Astrocyte (in vitro differentiated cells and primary cell): Measurements from ENCODE around the gene HBA1. TPM values are rescaled to one million over a fixed set of nuclear protein-coding genes. Genes with fewer than 3 reads are reported as not detected.

Source experiments
- DNase-seq: peaks from one replicate; pipeline ENCODE4 v3.0.0-alpha.2; 2010; ENCODE audit warnings: low read depth
- FAIRE-seq: peaks from 2 replicates; lab custom pipeline; 2011; peaks lifted over from hg19 to GRCh38; lab: Jason Lieb, UNC
- H2AFZ ChIP-seq: 2 replicates; pipeline ENCODE4 v1.6.0; 2012; ENCODE audit warnings: low read depth, low read length, inconsistent platforms
- H3K27ac ChIP-seq: 2 replicates; pipeline ENCODE4 v1.5.1; 2011; ENCODE audit warnings: low read depth, low read length, inconsistent platforms
- H3K27me3 ChIP-seq: 2 replicates; pipeline ENCODE4 v1.6.0; 2011; ENCODE audit warnings: low read length, inconsistent platforms; ENCODE audit not compliant: insufficient read depth
- H3K36me3 ChIP-seq: 2 replicates; pipeline ENCODE4 v1.5.1; 2011; ENCODE audit warnings: low read length, inconsistent platforms; ENCODE audit not compliant: insufficient read depth
- H3K4me1 ChIP-seq: 2 replicates; pipeline ENCODE4 v1.5.1; 2011; ENCODE audit warnings: low read length, inconsistent platforms; ENCODE audit not compliant: insufficient read depth
- H3K4me2 ChIP-seq: 2 replicates; pipeline ENCODE4 v1.6.0; 2012; ENCODE audit warnings: low read length, inconsistent platforms
- H3K4me3 ChIP-seq: 2 replicates; pipeline ENCODE4 v1.5.1; 2011; ENCODE audit warnings: low read depth, mild to moderate bottlenecking, low read length, inconsistent platforms; ENCODE audit not compliant: insufficient read depth
- H3K79me2 ChIP-seq: 2 replicates; pipeline ENCODE4 v1.6.0; 2012; ENCODE audit warnings: mild to moderate bottlenecking, low read length, inconsistent platforms; ENCODE audit not compliant: insufficient read depth
- H3K9ac ChIP-seq: 2 replicates; pipeline ENCODE4 v1.6.0; 2012; ENCODE audit warnings: mild to moderate bottlenecking, low read length, inconsistent platforms
- H3K9me3 ChIP-seq: 2 replicates; pipeline ENCODE4 v1.5.1; 2012; ENCODE audit warnings: low read depth, mild to moderate bottlenecking, low read length, inconsistent platforms; ENCODE audit not compliant: insufficient read depth
- H4K20me1 ChIP-seq: 2 replicates; pipeline ENCODE4 v1.6.0; 2012; ENCODE audit warnings: low read length, inconsistent platforms; ENCODE audit not compliant: insufficient read depth
- H3K27ac Mint-ChIP-seq: one replicate; pipeline ENCODE4 v1.8.0; 2021; ENCODE audit warnings: mild to moderate bottlenecking, mixed read lengths; ENCODE audit not compliant: unreplicated experiment
- H3K27me3 Mint-ChIP-seq: one replicate; pipeline ENCODE4 v1.8.0; 2021; ENCODE audit warnings: low read depth, mixed read lengths; ENCODE audit not compliant: unreplicated experiment
- H3K36me3 Mint-ChIP-seq: one replicate; pipeline ENCODE4 v1.8.0; 2021; ENCODE audit warnings: low read depth, mixed read lengths; ENCODE audit not compliant: unreplicated experiment
- H3K4me1 Mint-ChIP-seq: one replicate; pipeline ENCODE4 v1.8.0; 2021; ENCODE audit warnings: low read depth, mixed read lengths; ENCODE audit not compliant: unreplicated experiment
- H3K4me3 Mint-ChIP-seq: one replicate; pipeline ENCODE4 v1.8.0; 2021; ENCODE audit warnings: mild to moderate bottlenecking, moderate library complexity, mixed read lengths; ENCODE audit not compliant: unreplicated experiment
- H3K9me3 Mint-ChIP-seq: one replicate; pipeline ENCODE4 v1.8.0; 2021; ENCODE audit warnings: mild to moderate bottlenecking, mixed read lengths; ENCODE audit not compliant: unreplicated experiment
- EZH2 ChIP-seq: IDR thresholded peaks from 2 replicates; pipeline ENCODE4 v1.6.1; 2012; ENCODE audit warnings: mild to moderate bottlenecking, low read length, inconsistent platforms; ENCODE audit not compliant: insufficient read depth
- total RNA-seq: library from RNA; stranded (reverse); gene quantifications from 2 replicates; pipeline ENCODE4 v1.2.1, GENCODE V29; 2021
- TF ChIP-seq, protein P1 (sequence below): IDR thresholded peaks from 2 replicates; pipeline ENCODE4 v1.5.1; 2011; ENCODE audit warnings: low read depth, mild to moderate bottlenecking, inconsistent platforms, low read length, moderate library complexity; ENCODE audit not compliant: insufficient read depth

Gene HBA1
- total RNA-seq, 1 donor from 2014 or later, result not detected

DNA sequence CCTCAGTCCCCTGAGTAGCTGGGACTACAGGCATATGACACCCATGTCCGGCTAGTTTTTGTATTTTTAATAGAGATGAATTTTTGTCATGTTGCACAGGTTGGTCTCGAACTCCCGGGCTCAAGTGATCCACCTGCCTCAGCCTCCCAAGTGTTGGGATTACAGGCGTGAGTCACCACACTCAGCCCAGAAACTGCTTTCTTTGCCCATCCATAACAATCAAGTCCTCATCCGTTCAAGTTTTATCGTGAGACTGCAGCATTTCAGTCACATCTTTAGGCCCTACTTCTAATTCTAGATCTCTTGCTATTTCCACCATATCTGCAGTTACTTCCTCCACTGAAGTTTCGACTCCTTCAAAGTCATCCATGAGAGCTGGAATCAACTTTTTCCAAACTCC lies 44.4 kb upstream of the HBA1 start:
- H3K27me3 ChIP-seq, result no peaks in the 10 kb centered on the region
- no peak overlapping the region for H3K4me3 Mint-ChIP-seq
- H3K27me3 Mint-ChIP-seq, result no peaks in the 10 kb centered on the region
- H3K9me3 ChIP-seq, result no peaks in the 10 kb centered on the region
- no peaks in the 10 kb centered on the region for H3K9me3 Mint-ChIP-seq
- H3K36me3 Mint-ChIP-seq, result peaks cover 5% of the 10 kb centered on the region
- FAIRE-seq (no peak), DNase-seq (no peak)
- H3K27ac ChIP-seq, result no peak overlapping the region
- H3K36me3 ChIP-seq, result no peaks in the 10 kb centered on the region
- H3K4me2 ChIP-seq, result no peak overlapping the region
- H3K9ac ChIP-seq, result no peak overlapping the region
- TF ChIP-seq, protein P1, sequence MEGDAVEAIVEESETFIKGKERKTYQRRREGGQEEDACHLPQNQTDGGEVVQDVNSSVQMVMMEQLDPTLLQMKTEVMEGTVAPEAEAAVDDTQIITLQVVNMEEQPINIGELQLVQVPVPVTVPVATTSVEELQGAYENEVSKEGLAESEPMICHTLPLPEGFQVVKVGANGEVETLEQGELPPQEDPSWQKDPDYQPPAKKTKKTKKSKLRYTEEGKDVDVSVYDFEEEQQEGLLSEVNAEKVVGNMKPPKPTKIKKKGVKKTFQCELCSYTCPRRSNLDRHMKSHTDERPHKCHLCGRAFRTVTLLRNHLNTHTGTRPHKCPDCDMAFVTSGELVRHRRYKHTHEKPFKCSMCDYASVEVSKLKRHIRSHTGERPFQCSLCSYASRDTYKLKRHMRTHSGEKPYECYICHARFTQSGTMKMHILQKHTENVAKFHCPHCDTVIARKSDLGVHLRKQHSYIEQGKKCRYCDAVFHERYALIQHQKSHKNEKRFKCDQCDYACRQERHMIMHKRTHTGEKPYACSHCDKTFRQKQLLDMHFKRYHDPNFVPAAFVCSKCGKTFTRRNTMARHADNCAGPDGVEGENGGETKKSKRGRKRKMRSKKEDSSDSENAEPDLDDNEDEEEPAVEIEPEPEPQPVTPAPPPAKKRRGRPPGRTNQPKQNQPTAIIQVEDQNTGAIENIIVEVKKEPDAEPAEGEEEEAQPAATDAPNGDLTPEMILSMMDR, result no peak
- TF ChIP-seq EZH2, result no peak
- no peaks in the 10 kb centered on the region for H3K4me1 ChIP-seq
- H3K79me2 ChIP-seq, result peaks cover 77% of the 10 kb centered on the region
- H2AFZ ChIP-seq, result no peak overlapping the region
- no peak overlapping the region for H3K4me3 ChIP-seq
- peaks cover 5% of the 10 kb centered on the region for H3K4me1 Mint-ChIP-seq
- peaks cover 38% of the 10 kb centered on the region for H4K20me1 ChIP-seq
- no peak overlapping the region for H3K27ac Mint-ChIP-seq

DNA sequence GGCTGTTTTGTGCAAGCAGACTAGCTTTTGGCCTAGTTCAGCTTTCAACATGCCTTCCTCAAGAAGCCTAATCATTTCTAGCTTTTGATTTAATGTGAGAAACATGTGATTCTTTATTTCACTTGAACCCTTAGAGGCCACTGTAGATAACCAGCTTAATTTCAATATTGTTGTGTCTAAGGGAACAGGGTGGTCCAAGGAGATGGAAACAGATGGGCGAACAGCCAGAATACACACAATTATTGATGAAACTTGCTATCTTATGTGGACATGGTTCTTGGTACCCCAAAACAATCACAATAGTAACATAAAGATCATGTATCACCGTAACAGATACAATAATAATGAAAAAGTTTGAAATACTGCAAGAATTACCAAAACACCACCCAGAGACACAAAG lies 42.8 kb upstream of the HBA1 start:
- H3K36me3 Mint-ChIP-seq, result peaks cover 5% of the 10 kb centered on the region
- Histone ChIP-seq H3K79me2 (peaks cover 81% of the 10 kb centered on the region), H3K36me3 (no peaks in the 10 kb centered on the region), H3K9me3 (no peaks in the 10 kb centered on the region), H3K4me3 (no peak overlapping the region), H3K4me2 (no peak overlapping the region), H4K20me1 (peaks cover 36% of the 10 kb centered on the region), H3K27ac (no peak overlapping the region), H2AFZ (no peak overlapping the region), H3K4me1 (no peaks in the 10 kb centered on the region), H3K9ac (no peak overlapping the region), H3K27me3 (no peaks in the 10 kb centered on the region)
- no peak for FAIRE-seq
- H3K4me3 Mint-ChIP-seq, result no peak overlapping the region
- no peaks in the 10 kb centered on the region for H3K27me3 Mint-ChIP-seq
- TF ChIP-seq, protein P1, result no peak
- no peak for TF ChIP-seq EZH2
- no peaks in the 10 kb centered on the region for H3K9me3 Mint-ChIP-seq
- no peak for DNase-seq
- no peak overlapping the region for H3K27ac Mint-ChIP-seq
- peaks cover 5% of the 10 kb centered on the region for H3K4me1 Mint-ChIP-seq

DNA sequence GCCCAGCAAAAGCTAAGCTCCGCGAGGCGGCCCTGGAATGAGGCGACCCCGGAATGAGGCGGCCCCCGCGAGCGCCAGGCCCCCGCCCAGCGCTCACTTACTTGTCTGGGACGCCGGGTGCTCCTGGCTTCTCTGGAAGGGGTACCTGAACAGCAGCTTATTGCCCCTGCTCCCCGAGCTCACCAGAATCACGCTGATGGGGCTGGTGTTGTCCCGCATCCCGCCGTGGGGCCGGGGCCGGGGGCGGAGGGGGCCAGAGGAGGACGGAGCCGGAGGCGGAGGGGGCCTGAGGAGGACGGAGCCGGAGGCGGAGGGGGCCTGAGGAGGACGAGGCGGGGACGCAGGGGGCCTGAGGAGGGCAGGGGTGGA lies 38.4 kb upstream of the HBA1 start:
- H3K27ac ChIP-seq, result peak overlapping the region; percentile 48

More for the DNA sequence above, 38.4 kb upstream of the HBA1 start:
- peaks cover 2% of the 10 kb centered on the region for H3K4me1 Mint-ChIP-seq
- Histone ChIP-seq H3K4me2 (peak overlapping the region; percentile 83), H3K36me3 (no peaks in the 10 kb centered on the region), H4K20me1 (peaks cover 8% of the 10 kb centered on the region), H3K4me3 (peak overlapping the region; percentile 62), H3K27me3 (no peaks in the 10 kb centered on the region), H3K9ac (peak overlapping the region; percentile 86), H3K79me2 (peaks cover 44% of the 10 kb centered on the region), H3K9me3 (no peaks in the 10 kb centered on the region), H3K4me1 (no peaks in the 10 kb centered on the region), H2AFZ (peak overlapping the region; percentile 62)
- H3K27ac Mint-ChIP-seq, result peak overlapping the region; percentile 75
- TF ChIP-seq EZH2, result no peak
- TF ChIP-seq, protein P1, result no peak
- no peaks in the 10 kb centered on the region for H3K36me3 Mint-ChIP-seq
- H3K4me3 Mint-ChIP-seq, result peak overlapping the region; percentile 91
- DNase-seq, result no peak
- FAIRE-seq, result no peak
- H3K27me3 Mint-ChIP-seq, result no peaks in the 10 kb centered on the region
- H3K9me3 Mint-ChIP-seq, result no peaks in the 10 kb centered on the region
